Hematopoietic multipotent progenitor cell (in vitro differentiated cells): ENCODE results near the gene MS4A7. TPM values are rescaled to one million over a fixed set of nuclear protein-coding genes. Genes with fewer than 3 reads are reported as not detected.
"Not testable (repeated sequence)": the region's sequence is repeated elsewhere in the genome, so short reads cannot be mapped to it uniquely, and the experiment has no call there.

Source experiments
- DNase-seq, 3 donors: peaks; one replicate each; pipeline ENCODE4 v3.0.0-alpha.2; 2011 to 2015; ENCODE audit warnings: low read depth in 2 of 3, low spot score in 2 of 3
- total RNA-seq: library from RNA; depleted of rRNA; stranded (reverse); fragments of >200 nt; gene quantifications from one replicate; pipeline ENCODE4 v1.2.3, GENCODE V29; 2012

MS4A7 gene
- total RNA-seq = 3.8 TPM

- DNase-seq = peak in 2 of 3 donors; percentile 76 to 94
Measured at GRCh38 chr11:60378354-60378753, at the start of gene MS4A7. Gene MS4A7 (plus strand): TSS chr11:60378532. CDS start chr11:60383142, 4,610 bp downstream.

- DNase-seq = no peak
Measured at GRCh38 chr11:60332846-60333245, 45.5 kb upstream of the MS4A7 start.

- DNase-seq = peak; percentile 7 to 86 (median 76)
Measured at GRCh38 chr11:60334005-60334620, 44.2 kb upstream of the MS4A7 start.

GRCh38 chr11:60336767-60337391 lies 41.5 kb upstream of the MS4A7 start:
- no peak for DNase-seq

GRCh38 chr11:60338053-60338452 lies 40.3 kb upstream of the MS4A7 start:
- no peak for DNase-seq

- no peak for DNase-seq
Measured at GRCh38 chr11:60339356-60339755, 39.0 kb upstream of the MS4A7 start.

GRCh38 chr11:60343094-60343704 lies 35.1 kb upstream of the MS4A7 start:
- DNase-seq = peak in 1 of 3 donors; percentile 66

- DNase-seq = no peak
Measured at GRCh38 chr11:60344146-60344545, 34.2 kb upstream of the MS4A7 start.

- DNase-seq = peak in 2 of 3 donors; percentile 44 to 75
Measured at GRCh38 chr11:60345489-60345888, 32.8 kb upstream of the MS4A7 start.

GRCh38 chr11:60347084-60347797 lies 31.1 kb upstream of the MS4A7 start:
- no peak for DNase-seq

- peak in 1 of 3 donors; percentile 38 for DNase-seq
Measured at GRCh38 chr11:60348116-60348515, 30.2 kb upstream of the MS4A7 start.

GRCh38 chr11:60349990-60350389 lies 28.3 kb upstream of the MS4A7 start:
- no peak for DNase-seq

GRCh38 chr11:60357771-60358170 lies 20.6 kb upstream of the MS4A7 start:
- peak in 1 of 3 donors; percentile 66 for DNase-seq

GRCh38 chr11:60360621-60361020 lies 17.7 kb upstream of the MS4A7 start:
- DNase-seq = no peak

GRCh38 chr11:60362241-60362640 lies 16.1 kb upstream of the MS4A7 start:
- no peak for DNase-seq

- DNase-seq = peak; percentile 22 to 91 (median 76)
Measured at GRCh38 chr11:60363542-60364470, 14.5 kb upstream of the MS4A7 start.

- not testable (repeated sequence) for DNase-seq
Measured at GRCh38 chr11:60366262-60366904, 11.9 kb upstream of the MS4A7 start.

GRCh38 chr11:60367009-60367408 lies 11.3 kb upstream of the MS4A7 start:
- no peak for DNase-seq

- DNase-seq = no peak
Measured at GRCh38 chr11:60367896-60368295, 10.4 kb upstream of the MS4A7 start.
